HG03045 (cell line): Measurements from ENCODE around the gene CAMSAP1.
A peak's percentile ranks its signal among the peaks of the same experiment; 100 is the strongest.
"Not testable (repeated sequence)": the region's sequence is repeated elsewhere in the genome, so short reads cannot be mapped to it uniquely, and the experiment has no call there.

Experiments
- ATAC-seq: cut with Tn5 transposase; IDR thresholded peaks from one replicate; pipeline ENCODE4 v1.9.1; 2021; ENCODE audit warnings: mild to moderate bottlenecking, moderate library complexity; ENCODE audit not compliant: unreplicated experiment

Gene CAMSAP1

GRCh38 chr9:135921749-135922310 lies 14.5 kb upstream of the CAMSAP1 start:
- no peak for ATAC-seq

DNA sequence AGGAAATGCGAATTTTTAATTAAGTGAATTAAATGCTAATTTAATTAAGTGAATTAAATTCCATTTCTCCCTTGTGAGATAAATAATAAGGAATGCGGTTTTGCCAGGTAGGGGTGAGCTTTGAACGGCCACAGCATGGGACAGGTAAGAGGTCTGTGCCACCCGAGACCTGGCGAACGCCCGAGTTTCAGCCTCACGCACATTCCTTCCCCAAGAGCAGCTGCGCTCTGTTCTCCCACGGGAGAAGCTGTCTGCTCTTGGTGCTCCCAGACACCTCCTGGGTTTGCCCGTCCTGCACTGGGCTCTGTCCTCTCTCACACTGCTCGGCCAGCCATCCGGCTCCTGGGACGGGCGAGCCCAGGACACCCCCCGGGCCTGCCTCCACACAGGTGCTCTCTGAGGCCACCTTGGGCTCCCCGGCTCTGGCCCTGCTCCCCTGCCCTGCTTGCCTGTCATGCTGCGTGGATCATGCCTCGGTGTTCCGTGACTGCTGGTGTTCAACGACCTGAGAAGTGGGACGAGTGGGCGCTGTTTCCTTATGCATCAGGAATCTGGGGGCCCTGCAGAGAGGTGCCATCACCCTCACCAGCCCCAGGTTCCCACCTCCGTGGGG lies 13.7 kb upstream of the CAMSAP1 start:
- ATAC-seq, result no peak

- no peak for ATAC-seq
These were observed 13.0 kb upstream of the CAMSAP1 start for GRCh38 chr9:135920256-135920930.

DNA sequence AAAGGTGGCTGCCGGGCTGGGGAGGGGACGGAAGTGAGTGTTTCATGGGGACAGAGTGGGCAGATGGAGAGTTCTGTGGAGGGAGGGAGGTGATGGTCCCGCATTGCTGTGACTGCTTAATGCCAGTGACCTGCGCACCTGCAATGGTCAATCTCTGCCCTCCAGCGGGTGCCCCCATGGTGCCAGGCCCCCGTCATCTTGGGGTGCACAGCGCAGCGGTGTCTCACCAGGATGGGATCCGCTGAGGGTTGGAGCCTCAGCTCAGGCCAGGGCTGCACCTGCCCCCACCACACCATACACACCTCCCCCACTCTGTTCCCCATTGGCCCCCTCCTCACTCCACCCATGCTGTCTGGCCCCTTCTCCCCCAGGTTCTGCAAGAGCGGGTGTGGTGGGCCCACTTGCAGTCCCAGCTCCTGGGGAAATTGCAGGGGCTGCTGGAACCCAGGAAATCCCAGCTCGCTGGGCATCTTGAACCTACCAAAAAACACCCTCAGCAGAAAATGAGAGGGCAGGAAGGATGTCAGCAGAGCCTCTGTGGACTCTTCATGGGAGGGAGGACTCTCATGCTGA lies 12.1 kb upstream of the CAMSAP1 start:
- ATAC-seq, result no peak

GRCh38 chr9:135916227-135916626 lies 8.9 kb upstream of the CAMSAP1 start:
- ATAC-seq, result not testable (repeated sequence)

DNA sequence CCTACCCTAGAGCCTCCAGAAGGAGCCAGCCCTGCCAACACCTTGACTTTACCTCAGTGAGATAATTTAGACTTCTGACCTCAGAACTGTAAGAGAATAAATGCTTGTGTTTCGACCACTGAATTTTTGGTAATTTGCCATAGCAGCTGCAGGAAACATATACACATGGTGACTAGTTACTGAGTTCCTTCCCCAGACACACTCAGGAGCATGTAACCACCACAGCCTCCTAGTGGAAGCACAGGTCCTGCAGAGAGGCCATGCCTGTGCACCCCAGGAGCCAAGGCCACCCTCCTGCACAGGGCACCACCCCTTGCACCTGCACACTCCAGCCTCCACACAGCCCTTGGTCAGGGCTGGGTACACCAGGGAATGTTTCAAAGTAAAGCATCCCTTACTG lies 7.6 kb upstream of the CAMSAP1 start:
- ATAC-seq, result no peak

DNA sequence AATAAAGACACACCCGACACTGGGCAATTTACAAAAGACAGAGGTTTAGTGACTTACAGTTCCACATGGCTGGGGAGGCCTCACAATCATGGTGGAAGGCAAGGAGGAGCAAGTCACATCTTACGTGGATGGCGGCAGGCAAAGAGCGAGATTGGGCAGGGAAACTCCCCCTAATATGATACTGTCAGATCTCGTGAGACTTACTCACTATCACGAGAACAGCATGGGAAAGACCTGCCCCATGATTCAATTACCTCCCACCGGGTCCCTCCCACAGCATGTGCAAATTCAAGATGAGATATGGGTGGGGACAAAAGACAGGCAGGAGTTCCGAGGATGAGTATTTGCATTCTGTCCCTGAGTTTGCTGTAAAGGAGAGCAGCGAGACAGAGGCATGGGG lies 3.9 kb upstream of the CAMSAP1 start:
- ATAC-seq, result not testable (repeated sequence)

DNA sequence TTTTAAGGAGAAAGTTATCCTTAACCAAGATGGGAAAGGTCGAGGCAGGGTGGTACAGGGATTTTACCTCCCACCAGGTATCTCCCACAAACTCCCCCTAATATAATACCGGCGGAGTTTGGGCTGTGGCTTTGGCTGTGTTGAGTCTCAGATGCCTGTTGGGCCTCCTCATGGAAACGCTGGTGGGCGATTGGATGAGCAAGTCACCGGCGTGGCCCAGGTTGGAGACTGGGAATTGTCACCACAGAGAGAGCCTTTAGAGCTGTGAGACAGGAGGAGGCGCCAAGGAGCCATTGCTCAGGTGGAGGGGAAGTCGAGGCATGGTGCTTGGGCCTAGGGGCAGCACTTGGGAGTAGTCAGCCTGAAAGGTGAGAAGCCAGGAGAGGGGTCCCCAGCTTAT lies 3.4 kb upstream of the CAMSAP1 start:
- no peak for ATAC-seq

GRCh38 chr9:135910216-135910615 lies 2.9 kb upstream of the CAMSAP1 start:
- no peak for ATAC-seq

- ATAC-seq, result no peak
These were observed 2.0 kb upstream of the CAMSAP1 start for GRCh38 chr9:135909371-135909770.

GRCh38 chr9:135908754-135909204 lies 1.4 kb upstream of the CAMSAP1 start:
- no peak for ATAC-seq

DNA sequence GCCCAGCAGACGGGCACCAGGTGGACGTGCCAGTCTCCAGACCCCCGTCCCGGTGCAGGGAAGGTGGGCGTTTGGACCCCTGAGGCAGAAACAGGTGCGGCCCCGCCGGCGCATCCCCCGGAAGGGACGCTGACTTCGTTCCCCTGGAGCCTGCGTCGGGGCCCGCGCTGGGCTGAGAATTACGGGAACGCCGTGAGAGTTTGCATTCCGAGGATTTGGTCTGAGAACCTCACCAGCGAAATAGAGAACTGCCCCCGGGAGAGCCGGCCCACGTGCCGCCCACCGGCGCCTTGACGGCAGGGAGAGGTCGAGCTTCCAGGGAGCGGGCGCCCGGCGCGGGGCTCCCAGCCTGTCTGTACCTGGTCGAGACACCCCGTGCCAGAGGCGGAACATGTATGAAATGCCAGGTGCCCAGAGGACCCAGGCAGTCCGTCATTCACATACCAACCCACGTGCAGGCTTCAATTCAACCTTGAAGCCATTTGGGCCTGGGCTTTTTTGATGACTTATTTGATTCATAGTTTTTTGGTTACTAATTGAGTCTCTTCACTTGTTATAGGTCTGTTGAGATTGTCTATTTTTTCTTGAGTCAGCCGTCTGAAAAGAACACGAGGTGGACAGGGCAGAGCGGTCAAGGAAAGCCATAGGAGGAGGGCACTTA lies 877 bp upstream of the CAMSAP1 start:
- peak; percentile 4 for ATAC-seq

GRCh38 chr9:135907006-135907430 lies 328 bp downstream of the CAMSAP1 start:
- ATAC-seq, result peak; percentile 40

- peak; percentile 21 for ATAC-seq
These were observed 898 bp downstream of the CAMSAP1 start for GRCh38 chr9:135906291-135907005.

- ATAC-seq, result no peak
These were observed 1.7 kb downstream of the CAMSAP1 start for GRCh38 chr9:135905380-135906258.

GRCh38 chr9:135903786-135904520 lies 3.4 kb downstream of the CAMSAP1 start:
- ATAC-seq, result no peak

- no peak for ATAC-seq
These were observed 4.0 kb downstream of the CAMSAP1 start for GRCh38 chr9:135903358-135903656.

- ATAC-seq, result no peak
These were observed 4.5 kb downstream of the CAMSAP1 start for GRCh38 chr9:135902655-135903357.

DNA sequence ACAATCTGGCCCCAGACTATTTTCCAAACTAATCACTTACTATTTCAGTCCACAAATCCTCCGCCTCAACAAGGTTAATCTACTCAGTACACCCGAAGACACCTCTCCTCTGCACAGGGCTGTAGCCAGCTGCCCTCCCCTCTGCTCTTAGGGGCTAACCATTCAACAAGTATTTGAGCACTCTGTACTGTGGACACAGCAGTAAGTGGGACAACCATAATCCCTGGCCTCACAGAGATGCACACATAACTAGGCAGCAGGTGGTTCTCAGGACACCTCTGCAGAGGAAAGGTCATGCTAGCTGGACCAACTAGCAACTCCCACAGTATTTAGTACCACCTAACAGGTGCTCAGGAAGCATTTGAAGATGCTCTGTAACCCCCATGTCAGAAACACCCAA lies 5.5 kb downstream of the CAMSAP1 start:
- ATAC-seq, result no peak
